H9 (cell line): ENCODE measurements around the gene SASH3. TPM values are rescaled to one million over a fixed set of nuclear protein-coding genes. Genes with fewer than 3 reads are reported as not detected.

Source experiments
- DNase-seq: peaks from one replicate; pipeline ENCODE4 v3.0.0-alpha.2; 2017
- H2AFZ ChIP-seq: one replicate; pipeline ENCODE4 v1.6.1; 2013; ENCODE audit warnings: mild to moderate bottlenecking, low read length, control low read depth, moderate library complexity
- H2AK5ac ChIP-seq: 2 replicates; pipeline ENCODE4 v1.6.1; 2013; ENCODE audit warnings: low read length, control low read depth, mixed read lengths; ENCODE audit not compliant: insufficient read length
- H2BK120ac ChIP-seq: one replicate; pipeline ENCODE4 v1.6.1; 2013; ENCODE audit warnings: low read depth, mild to moderate bottlenecking, low read length, control low read depth, inconsistent platforms; ENCODE audit not compliant: poor library complexity, severe bottlenecking
- H2BK12ac ChIP-seq: 2 replicates; pipeline ENCODE4 v1.6.1; 2013; ENCODE audit warnings: low read length, control low read depth, mixed read lengths, low read depth; ENCODE audit not compliant: insufficient read length
- H2BK15ac ChIP-seq: 2 replicates; pipeline ENCODE4 v1.6.1; 2013; ENCODE audit warnings: low read depth, low read length, control low read depth
- H2BK20ac ChIP-seq: one replicate; pipeline ENCODE4 v1.6.1; 2013; ENCODE audit warnings: low read depth, mild to moderate bottlenecking, low read length, control low read depth, inconsistent platforms; ENCODE audit not compliant: poor library complexity, severe bottlenecking
- H2BK5ac ChIP-seq: 2 replicates; pipeline ENCODE4 v1.6.1; 2013; ENCODE audit warnings: low read length, control low read depth, mixed read lengths; ENCODE audit not compliant: insufficient read length
- H3K14ac ChIP-seq: 2 replicates; pipeline ENCODE4 v1.6.1; 2013; ENCODE audit warnings: low read length, control low read depth; ENCODE audit not compliant: insufficient read depth
- H3K18ac ChIP-seq: 2 replicates; pipeline ENCODE4 v1.6.1; 2013; ENCODE audit warnings: low read depth, mild to moderate bottlenecking, mixed read lengths, low read length, control low read depth; ENCODE audit not compliant: insufficient read length
- H3K23ac ChIP-seq: 2 replicates; pipeline ENCODE4 v1.6.1; 2013; ENCODE audit warnings: low read length, control low read depth, mixed read lengths, low read depth; ENCODE audit not compliant: insufficient read length
- H3K23me2 ChIP-seq: 2 replicates; pipeline ENCODE4 v1.6.1; 2013; ENCODE audit warnings: low read depth, mild to moderate bottlenecking, mixed read lengths, low read length, control low read depth; ENCODE audit not compliant: insufficient read length, poor library complexity, severe bottlenecking
- H3K27ac ChIP-seq: 2 replicates; pipeline ENCODE4 v1.5.1; 2013; ENCODE audit warnings: low read length, control low read depth, mixed read lengths, low read depth; ENCODE audit not compliant: insufficient read length
- H3K27me3 ChIP-seq: 2 replicates; pipeline ENCODE4 v1.6.1; 2013; ENCODE audit warnings: low read length, control low read depth, inconsistent platforms; ENCODE audit not compliant: insufficient read depth
- H3K4ac ChIP-seq: 2 replicates; pipeline ENCODE4 v1.6.1; 2013; ENCODE audit warnings: low read depth, mild to moderate bottlenecking, control low read depth, inconsistent platforms, low read length, moderate library complexity
- H3K4me1 ChIP-seq: 2 replicates; pipeline ENCODE4 v1.6.1; 2013; ENCODE audit warnings: low read length, control low read depth, inconsistent platforms; ENCODE audit not compliant: insufficient read depth
- H3K4me2 ChIP-seq: 2 replicates; pipeline ENCODE4 v1.6.1; 2013; ENCODE audit warnings: low read length, control low read depth, mixed read lengths; ENCODE audit not compliant: insufficient read length, insufficient read depth
- H3K56ac ChIP-seq: 2 replicates; pipeline ENCODE4 v1.6.1; 2013; ENCODE audit warnings: low read depth, mild to moderate bottlenecking, mixed read lengths, low read length, control low read depth; ENCODE audit not compliant: insufficient read length
- H3K79me1 ChIP-seq: 2 replicates; pipeline ENCODE4 v1.6.1; 2013; ENCODE audit warnings: low read depth, mild to moderate bottlenecking, moderate library complexity, low read length, control low read depth, inconsistent platforms; ENCODE audit not compliant: insufficient read depth, poor library complexity, severe bottlenecking
- H3K79me2 ChIP-seq: 2 replicates; pipeline ENCODE4 v1.6.1; 2013; ENCODE audit warnings: low read length, control low read depth, inconsistent platforms; ENCODE audit not compliant: insufficient read depth
- H3K9ac ChIP-seq: 2 replicates; pipeline ENCODE4 v1.6.1; 2013; ENCODE audit warnings: low read length, control low read depth, mixed read lengths; ENCODE audit not compliant: insufficient read length; ENCODE audit errors: extremely low read depth
- H3K9me3 ChIP-seq: one replicate; pipeline ENCODE4 v1.6.1; 2013; ENCODE audit warnings: low read depth, low read length, inconsistent platforms; ENCODE audit not compliant: control insufficient read depth
- H3T11ph ChIP-seq: one replicate; pipeline ENCODE4 v1.6.1; 2013; ENCODE audit warnings: mild to moderate bottlenecking, low read length, control low read depth, inconsistent platforms
- H4K20me1 ChIP-seq: one replicate; pipeline ENCODE4 v1.6.1; 2013; ENCODE audit not compliant: control insufficient read depth, insufficient read length, insufficient read depth
- H4K5ac ChIP-seq: 2 replicates; pipeline ENCODE4 v1.6.1; 2013; ENCODE audit warnings: low read depth, mild to moderate bottlenecking, mixed read lengths, low read length, control low read depth; ENCODE audit not compliant: insufficient read length
- H4K8ac ChIP-seq: replicated peaks from 2 replicates; pipeline ENCODE4 v1.6.1; 2013; ENCODE audit warnings: low read length, control low read depth, mixed read lengths, low read depth; ENCODE audit not compliant: insufficient read length
- H4K91ac ChIP-seq: 2 replicates; pipeline ENCODE4 v1.6.1; 2013; ENCODE audit warnings: low read depth, mild to moderate bottlenecking, moderate library complexity, mixed read lengths, low read length, control low read depth; ENCODE audit not compliant: insufficient read length
- H3K27ac Mint-ChIP-seq, 3 experiments: 2 replicates in 2 of 3; 3 replicates in 1 of 3; pipeline ENCODE4 v1.8.0; 2020 to 2021; ENCODE audit warnings: mixed read lengths in 3 of 3, mild to moderate bottlenecking in 1 of 3, moderate library complexity in 1 of 3
- H3K27me3 Mint-ChIP-seq: 2 replicates; pipeline ENCODE4 v1.8.0; 2021; ENCODE audit warnings: low read depth, mild to moderate bottlenecking, moderate library complexity, mixed read lengths
- H3K36me3 Mint-ChIP-seq, 3 experiments: 2 replicates in 2 of 3; 3 replicates in 1 of 3; pipeline ENCODE4 v1.8.0; 2020 to 2021; ENCODE audit warnings: low read depth in 3 of 3, mixed read lengths in 3 of 3; ENCODE audit not compliant: insufficient read depth in 1 of 3
- H3K4me1 Mint-ChIP-seq, 2 experiments: 2 replicates each; pipeline ENCODE4 v1.8.0; 2020; ENCODE audit warnings: mixed read lengths in 2 of 2
- H3K4me3 Mint-ChIP-seq, 2 experiments: 2 replicates in 1 of 2; 3 replicates in 1 of 2; pipeline ENCODE4 v1.8.0; 2020 to 2021; ENCODE audit warnings: mild to moderate bottlenecking in 2 of 2, mixed read lengths in 2 of 2, moderate library complexity in 1 of 2
- H3K9me3 Mint-ChIP-seq, 2 experiments: 2 replicates in 1 of 2; 3 replicates in 1 of 2; pipeline ENCODE4 v1.8.0; 2020; ENCODE audit warnings: mild to moderate bottlenecking in 2 of 2, mixed read lengths in 2 of 2, moderate library complexity in 1 of 2
- WGBS: extraction: QIAGEN DNeasy Blood & Tissue Kit; methylation state at CpG from one replicate; pipeline ENCODE4 v1.1.7; 2013; ENCODE audit warnings: missing lambda C conversion rate, low lambda C conversion rate, mixed read lengths; ENCODE audit not compliant: insufficient read length; ENCODE audit errors: extremely low coverage; 5-methylcytosine and 5-hydroxymethylcytosine counted together
- total RNA-seq: library from RNA; stranded (reverse); gene quantifications from 2 replicates; pipeline ENCODE4 v1.2.1, GENCODE V29; 2021
- TF ChIP-seq, protein P1 (sequence below): fragments of 200-600 bp; sonication (generic); conservative IDR thresholded peaks from 3 replicates; pipeline ENCODE4 v1.8.0; 2021; ENCODE audit warnings: antibody characterized with exemption, mild to moderate bottlenecking

The SASH3 gene
- total RNA-seq, 1 experiment from 2014 or later, result not detected

DNA sequence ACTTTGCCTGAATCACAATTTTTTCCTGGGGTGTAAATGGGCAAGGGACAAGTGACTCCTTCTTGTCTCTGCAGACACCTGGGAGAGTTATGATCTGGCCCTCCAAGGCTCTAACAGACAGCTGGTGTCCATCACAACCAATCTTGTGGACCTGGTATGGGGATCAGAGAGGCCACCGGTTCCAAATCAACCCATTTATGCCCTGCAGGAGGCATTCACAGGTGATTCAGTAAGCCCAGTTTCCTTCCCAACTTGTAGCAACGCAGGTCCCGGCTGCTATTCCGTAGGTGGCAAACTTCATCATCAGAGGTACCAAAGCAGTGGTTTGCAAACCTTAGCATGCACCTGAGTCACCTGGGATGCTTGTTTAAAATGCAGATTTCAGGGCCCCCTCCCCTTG, 32.2 kb upstream of the SASH3 start:
- Histone ChIP-seq H4K5ac (no peak overlapping the region), H4K91ac (no peak overlapping the region), H3K4me1 (no peaks in the 10 kb centered on the region), H3K79me1 (no peaks in the 10 kb centered on the region), H3K18ac (no peak overlapping the region), H4K8ac (no peak overlapping the region), H3K9ac (no peak overlapping the region), H3K27ac (no peak overlapping the region), H2BK15ac (no peak overlapping the region), H2BK20ac (no peak overlapping the region), H3K9me3 (peaks cover 4% of the 10 kb centered on the region), H2BK5ac (no peak overlapping the region), H3T11ph (no peak overlapping the region), H3K56ac (no peak overlapping the region), H2BK12ac (no peak overlapping the region), H3K14ac (no peak overlapping the region), H3K23me2 (no peaks in the 10 kb centered on the region), H2AK5ac (no peak overlapping the region), H3K27me3 (no peaks in the 10 kb centered on the region), H2BK120ac (no peak overlapping the region), H4K20me1 (no peaks in the 10 kb centered on the region), H2AFZ (no peak overlapping the region), H3K4me2 (no peak overlapping the region), H3K79me2 (no peaks in the 10 kb centered on the region), H3K23ac (no peak overlapping the region), H3K4ac (no peak overlapping the region)
- TF ChIP-seq, protein P1, sequence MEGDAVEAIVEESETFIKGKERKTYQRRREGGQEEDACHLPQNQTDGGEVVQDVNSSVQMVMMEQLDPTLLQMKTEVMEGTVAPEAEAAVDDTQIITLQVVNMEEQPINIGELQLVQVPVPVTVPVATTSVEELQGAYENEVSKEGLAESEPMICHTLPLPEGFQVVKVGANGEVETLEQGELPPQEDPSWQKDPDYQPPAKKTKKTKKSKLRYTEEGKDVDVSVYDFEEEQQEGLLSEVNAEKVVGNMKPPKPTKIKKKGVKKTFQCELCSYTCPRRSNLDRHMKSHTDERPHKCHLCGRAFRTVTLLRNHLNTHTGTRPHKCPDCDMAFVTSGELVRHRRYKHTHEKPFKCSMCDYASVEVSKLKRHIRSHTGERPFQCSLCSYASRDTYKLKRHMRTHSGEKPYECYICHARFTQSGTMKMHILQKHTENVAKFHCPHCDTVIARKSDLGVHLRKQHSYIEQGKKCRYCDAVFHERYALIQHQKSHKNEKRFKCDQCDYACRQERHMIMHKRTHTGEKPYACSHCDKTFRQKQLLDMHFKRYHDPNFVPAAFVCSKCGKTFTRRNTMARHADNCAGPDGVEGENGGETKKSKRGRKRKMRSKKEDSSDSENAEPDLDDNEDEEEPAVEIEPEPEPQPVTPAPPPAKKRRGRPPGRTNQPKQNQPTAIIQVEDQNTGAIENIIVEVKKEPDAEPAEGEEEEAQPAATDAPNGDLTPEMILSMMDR, result no peak
- no peak for DNase-seq
- Mint-ChIP-seq H3K9me3 (peaks cover 0 to 64% of the 10 kb centered on the region in 2 experiments; a peak in 3 of 5 replicates), H3K36me3 (no peaks in the 10 kb centered on the region; a peak in 2 of 7 replicates), H3K27me3 (peaks cover 28% of the 10 kb centered on the region), H3K4me1 (peaks cover 17 to 20% of the 10 kb centered on the region in 2 experiments), H3K27ac (no peak overlapping the region), H3K4me3 (no peak overlapping the region)
- WGBS, result no CpG with 5 or more reads among the region's 4 CpGs
